DND-41 (cell line): Measurements from ENCODE around the gene ACSL6.

ENCODE experiments used
- EZH2 ChIP-seq: IDR thresholded peaks from 3 replicates; pipeline ENCODE4 v1.6.1; 2012; ENCODE audit warnings: borderline replicate concordance, low read depth, mild to moderate bottlenecking, moderate library complexity, low read length, inconsistent platforms; ENCODE audit not compliant: severe bottlenecking
- TF ChIP-seq, protein P1 (sequence below): IDR thresholded peaks from 2 replicates; pipeline ENCODE4 v1.5.1; 2012; ENCODE audit warnings: borderline replicate concordance, low read length, moderate library complexity, mild to moderate bottlenecking; ENCODE audit not compliant: poor library complexity, severe bottlenecking; ENCODE audit errors: extremely low read depth

DNA sequence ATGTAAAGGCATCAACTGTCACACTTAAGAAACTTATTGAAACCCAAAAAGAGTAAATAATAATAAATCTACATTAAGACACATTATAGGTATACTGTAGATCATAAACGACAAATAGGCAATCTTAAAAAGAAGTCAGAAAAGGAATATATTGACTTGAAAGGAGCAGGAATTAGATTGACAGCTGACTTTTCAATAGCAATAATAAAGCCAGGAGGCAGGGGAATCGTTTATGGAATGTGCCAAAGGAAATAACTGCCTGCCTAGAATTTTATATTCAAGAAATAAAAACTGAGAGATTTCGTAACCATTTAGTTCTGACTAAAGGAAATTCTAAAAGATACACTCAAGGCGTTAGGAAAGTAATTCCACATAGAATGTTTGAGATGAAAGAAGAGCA lies 21.7 kb upstream of the ACSL6 start:
- TF ChIP-seq, protein P1, sequence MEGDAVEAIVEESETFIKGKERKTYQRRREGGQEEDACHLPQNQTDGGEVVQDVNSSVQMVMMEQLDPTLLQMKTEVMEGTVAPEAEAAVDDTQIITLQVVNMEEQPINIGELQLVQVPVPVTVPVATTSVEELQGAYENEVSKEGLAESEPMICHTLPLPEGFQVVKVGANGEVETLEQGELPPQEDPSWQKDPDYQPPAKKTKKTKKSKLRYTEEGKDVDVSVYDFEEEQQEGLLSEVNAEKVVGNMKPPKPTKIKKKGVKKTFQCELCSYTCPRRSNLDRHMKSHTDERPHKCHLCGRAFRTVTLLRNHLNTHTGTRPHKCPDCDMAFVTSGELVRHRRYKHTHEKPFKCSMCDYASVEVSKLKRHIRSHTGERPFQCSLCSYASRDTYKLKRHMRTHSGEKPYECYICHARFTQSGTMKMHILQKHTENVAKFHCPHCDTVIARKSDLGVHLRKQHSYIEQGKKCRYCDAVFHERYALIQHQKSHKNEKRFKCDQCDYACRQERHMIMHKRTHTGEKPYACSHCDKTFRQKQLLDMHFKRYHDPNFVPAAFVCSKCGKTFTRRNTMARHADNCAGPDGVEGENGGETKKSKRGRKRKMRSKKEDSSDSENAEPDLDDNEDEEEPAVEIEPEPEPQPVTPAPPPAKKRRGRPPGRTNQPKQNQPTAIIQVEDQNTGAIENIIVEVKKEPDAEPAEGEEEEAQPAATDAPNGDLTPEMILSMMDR: no peak
- no peak for TF ChIP-seq EZH2
